Endothelial cell of umbilical vein (primary cell): ENCODE data around the gene SEZ6L2. TPM values are rescaled to one million over a fixed set of nuclear protein-coding genes. Genes with fewer than 3 reads are reported as not detected.

Source experiments
- BruUV-seq: library from RNA; stranded (reverse); fragments of 400-500 nt; replicated peaks from 2 replicates; lab custom pipeline; 2021; lab: Mats Ljungman, UMichigan
- CTCF ChIA-PET: fragments of 300-600, 350-600 bp; sonication (Branson Sonifier 250); formaldehyde crosslinking; loops from one replicate; lab custom pipeline; 2021; ENCODE audit warnings: antibody characterized with exemption, inconsistent platforms; lab: Charles Lee
- POLR2A ChIA-PET: fragments of 300-600, 350-600 bp; sonication (Branson Sonifier 250); formaldehyde crosslinking; loops from one replicate; lab custom pipeline; 2021; ENCODE audit warnings: antibody characterized with exemption, inconsistent platforms; lab: Charles Lee
- DNase-seq: peaks from one replicate; pipeline ENCODE4 v3.0.0-alpha.2; 2011; ENCODE audit warnings: low read depth, low spot score
- FAIRE-seq: peaks from 2 replicates; lab custom pipeline; 2011; peaks lifted over from hg19 to GRCh38; lab: Jason Lieb, UNC
- H2AFZ ChIP-seq: 2 replicates; pipeline ENCODE4 v1.6.0; 2012; ENCODE audit warnings: low read depth, low read length, control low read depth, inconsistent platforms
- H3K27ac ChIP-seq: 2 replicates; pipeline ENCODE4 v1.5.1; 2011; ENCODE audit warnings: low read depth, mild to moderate bottlenecking, control low read depth, low read length, moderate library complexity; ENCODE audit not compliant: insufficient read depth
- H3K27me3 ChIP-seq, 2 experiments: 2 replicates each; pipeline versions ENCODE4 v1.6.0 to v1.6.1; 2011; ENCODE audit warnings: low read length in 2 of 2, mixed read lengths in 1 of 2; ENCODE audit not compliant: control insufficient read depth in 2 of 2, insufficient read depth in 2 of 2
- H3K36me3 ChIP-seq, 2 experiments: 2 replicates in 1 of 2; 3 replicates in 1 of 2; pipeline ENCODE4 v1.5.1; 2011; ENCODE audit warnings: low read length in 2 of 2, mild to moderate bottlenecking in 1 of 2, moderate library complexity in 1 of 2; ENCODE audit not compliant: control insufficient read depth in 2 of 2, insufficient read depth in 2 of 2; ENCODE audit errors: extremely low read depth in 1 of 2
- H3K4me1 ChIP-seq: 3 replicates; pipeline ENCODE4 v1.5.1; 2011; ENCODE audit warnings: mild to moderate bottlenecking, low read length; ENCODE audit not compliant: control insufficient read depth, insufficient read depth; ENCODE audit errors: extremely low read depth
- H3K4me2 ChIP-seq: 2 replicates; pipeline ENCODE4 v1.6.1; 2011; ENCODE audit warnings: low read length, control low read depth, mixed read lengths; ENCODE audit not compliant: insufficient read depth
- H3K4me3 ChIP-seq, 3 experiments: fragments of 200-600 bp in 1 of 3; sonication (generic), shearing (Covaris generic) in 1 of 3; replicated peaks in 1 of 3; 2 replicates each; pipeline ENCODE4 v1.5.1; 2011 to 2016; ENCODE audit warnings: control low read depth in 3 of 3, low read length in 3 of 3, mild to moderate bottlenecking in 2 of 3, inconsistent platforms in 1 of 3, low read depth in 1 of 3, moderate library complexity in 1 of 3; ENCODE audit not compliant: insufficient read depth in 1 of 3
- H3K79me2 ChIP-seq: 2 replicates; pipeline ENCODE4 v1.6.0; 2012; ENCODE audit warnings: low read length, inconsistent platforms; ENCODE audit not compliant: control insufficient read depth, insufficient read depth
- H3K9ac ChIP-seq: replicated peaks from 2 replicates; pipeline ENCODE3; 2011; ENCODE audit warnings: low read length, control low read depth; ENCODE audit not compliant: insufficient read depth; ENCODE audit errors: extremely low read depth
- H3K9me1 ChIP-seq: replicated peaks from 3 replicates; pipeline ENCODE4 v1.6.0; 2011; ENCODE audit warnings: mild to moderate bottlenecking, low read length; ENCODE audit not compliant: control insufficient read depth, insufficient read depth; ENCODE audit errors: extremely low read depth
- H3K9me3 ChIP-seq: replicated peaks from 2 replicates; pipeline ENCODE4 v1.5.1; 2012; ENCODE audit warnings: low read length, inconsistent platforms; ENCODE audit not compliant: control insufficient read depth, insufficient read depth
- H4K20me1 ChIP-seq: replicated peaks from 2 replicates; pipeline ENCODE3; 2011; ENCODE audit warnings: mild to moderate bottlenecking, low read length; ENCODE audit not compliant: control insufficient read depth, insufficient read depth; ENCODE audit errors: extremely low read depth
- EZH2 ChIP-seq: IDR thresholded peaks from 2 replicates; pipeline ENCODE4 v1.6.1; 2012; ENCODE audit warnings: borderline replicate concordance, low read depth, mild to moderate bottlenecking, moderate library complexity, low read length, inconsistent platforms; ENCODE audit not compliant: severe bottlenecking
- FOS ChIP-seq: IDR thresholded peaks from 2 replicates; pipeline ENCODE4 v1.6.1; 2011; ENCODE audit warnings: mild to moderate bottlenecking, low read length, moderate library complexity, borderline replicate concordance; ENCODE audit not compliant: insufficient read depth
- GATA2 ChIP-seq: IDR thresholded peaks from 2 replicates; pipeline ENCODE4 v1.7.0; 2011; ENCODE audit warnings: low read depth, mild to moderate bottlenecking, moderate library complexity, mixed read lengths, low read length; ENCODE audit not compliant: insufficient read length, insufficient read depth
- JUN ChIP-seq: IDR thresholded peaks from 2 replicates; pipeline ENCODE4 v1.6.1; 2011; ENCODE audit warnings: borderline replicate concordance, low read depth; ENCODE audit not compliant: insufficient read length, insufficient read depth
- MYC ChIP-seq: IDR thresholded peaks from one replicate; pipeline ENCODE4 v1.6.1; 2011; ENCODE audit warnings: mild to moderate bottlenecking, low read depth, low read length
- POLR2A ChIP-seq: IDR thresholded peaks from 2 replicates; pipeline ENCODE4 v1.6.1; 2012; ENCODE audit warnings: low read depth, mild to moderate bottlenecking, control low read depth, low read length
- POLR2AphosphoS5 ChIP-seq: IDR thresholded peaks from 2 replicates; pipeline ENCODE4 v1.6.1; 2012; ENCODE audit warnings: low read depth, mild to moderate bottlenecking, control low read depth, low read length, moderate library complexity; ENCODE audit not compliant: insufficient read depth
- dilution Hi-C: fragments of 300-500 bp; cut with MboI; formaldehyde crosslinking; loops from one replicate; pipeline ENCODE4 v1.15.0; 2019; ENCODE audit warnings: low sequenced_read_pairs; ENCODE audit not compliant: extremely low pct_ligation_motif_present
- intact Hi-C: fragments of 100-400 bp; cut with micrococcal nuclease; formaldehyde crosslinking; loops from one replicate; pipeline ENCODE4 v1.10.0; 2022
- polyA plus RNA-seq, 4 experiments: library from polyadenylated mRNA; depleted of rRNA in 3 of 4; stranded (reverse) in 3 of 4; unstranded in 1 of 4; fragments of >200 nt; gene quantifications; 2 replicates each; pipeline versions ENCODE4 v1.2.1 to v1.2.3, GENCODE V29; 2011 to 2012; ENCODE audit warnings: missing spikeins in 1 of 4
- total RNA-seq: library from RNA; stranded (reverse); gene quantifications from 2 replicates; pipeline ENCODE4 v1.2.3, GENCODE V29; 2021
- TF ChIP-seq, protein P1 (sequence below): IDR thresholded peaks from 2 replicates; pipeline ENCODE4 v1.6.1; 2011; ENCODE audit not compliant: insufficient read depth, insufficient read length
- TF ChIP-seq, protein P2 (sequence below), 2 donors: IDR thresholded peaks; 1 replicate in 1 of 2; 2 replicates in 1 of 2; pipeline ENCODE4 v1.5.1; 2011; ENCODE audit warnings: low read length in 2 of 2, mild to moderate bottlenecking in 2 of 2, moderate library complexity in 2 of 2, control low read depth in 1 of 2, inconsistent platforms in 1 of 2, low read depth in 1 of 2; ENCODE audit not compliant: insufficient read depth in 1 of 2; ENCODE audit errors: extremely low read depth in 1 of 2

SEZ6L2 gene
- total and polyA plus RNA-seq, 2 donors (not counting 3 experiments of a cell fraction or from before 2014, with no cell fraction given) = 2.4 to 4.5 TPM

DNA sequence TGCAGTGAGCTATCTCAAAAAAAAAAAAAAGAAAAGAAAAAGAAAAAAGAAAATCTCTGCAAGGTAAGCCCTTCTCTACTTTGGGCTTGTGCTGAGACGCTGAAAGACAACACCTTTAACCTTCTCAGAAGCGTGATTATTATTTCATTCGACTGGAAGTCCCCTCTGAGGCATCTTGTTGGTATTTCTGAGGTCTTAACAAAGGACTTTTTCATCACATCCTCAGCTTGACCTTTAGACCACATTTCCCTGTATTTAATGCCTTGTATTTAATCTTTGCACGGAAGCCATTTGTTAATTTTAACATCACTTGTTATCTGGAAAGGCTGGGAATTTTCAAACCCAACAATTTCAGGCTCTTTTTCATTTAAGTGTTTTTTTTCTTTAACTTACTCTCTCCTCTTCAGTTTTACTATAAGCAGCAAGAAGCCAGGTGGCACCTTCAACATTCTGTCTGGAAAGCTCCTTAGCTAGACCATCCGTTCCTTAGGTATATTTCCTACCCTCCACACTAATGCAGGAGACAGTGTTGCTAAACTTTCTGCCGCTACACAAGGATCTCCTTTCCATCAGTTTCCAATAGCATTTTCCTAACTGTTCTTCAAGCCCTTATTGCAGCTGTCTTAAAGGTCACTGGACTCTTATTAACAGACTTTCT is 16.4 kb upstream of the SEZ6L2 start:
- H3K27ac ChIP-seq = peak overlapping the region; percentile 59
- FAIRE-seq = no peak
- intact Hi-C loops (no loop called here), dilution Hi-C loops (no loop called here)
- H3K36me3 ChIP-seq = peaks cover 0 to 5% of the 10 kb centered on the region in 2 experiments
- no peak overlapping the region for H3K4me3 ChIP-seq
- no peaks in the 10 kb centered on the region for H3K27me3 ChIP-seq
- H3K4me1 ChIP-seq = peaks cover 4% of the 10 kb centered on the region
- TF ChIP-seq EZH2 (no peak), FOS (no peak), POLR2A (no peak), MYC (no peak), JUN (peak; percentile 18), GATA2 (no peak)
- TF ChIP-seq, protein P1, sequence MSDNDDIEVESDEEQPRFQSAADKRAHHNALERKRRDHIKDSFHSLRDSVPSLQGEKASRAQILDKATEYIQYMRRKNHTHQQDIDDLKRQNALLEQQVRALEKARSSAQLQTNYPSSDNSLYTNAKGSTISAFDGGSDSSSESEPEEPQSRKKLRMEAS = no peak
- ChIA-PET CTCF (interaction anchor here (0.5 to 1.8 kb wide), 6 partner anchors 10 to 129 kb away, joined by 3 to 8 read pairs (median 3); partner anchors contain the start of genes KCTD13 and TMEM219), POLR2A (interaction anchor here (0.6 kb wide), 1 partner anchor 97 kb away, joined by 7 read pairs; no protein-coding TSS in a partner anchor)
- no peak overlapping the region for H3K9ac ChIP-seq
- H3K9me3 ChIP-seq = no peaks in the 10 kb centered on the region
- peaks cover 2% of the 10 kb centered on the region for H3K79me2 ChIP-seq
- peak overlapping the region; percentile 41 for H3K4me2 ChIP-seq
- BruUV-seq = no TSS peak
- DNase-seq = peak; percentile 69
- H3K9me1 ChIP-seq = no peaks in the 10 kb centered on the region
- no peak overlapping the region for H2AFZ ChIP-seq
- H4K20me1 ChIP-seq = no peaks in the 10 kb centered on the region

DNA sequence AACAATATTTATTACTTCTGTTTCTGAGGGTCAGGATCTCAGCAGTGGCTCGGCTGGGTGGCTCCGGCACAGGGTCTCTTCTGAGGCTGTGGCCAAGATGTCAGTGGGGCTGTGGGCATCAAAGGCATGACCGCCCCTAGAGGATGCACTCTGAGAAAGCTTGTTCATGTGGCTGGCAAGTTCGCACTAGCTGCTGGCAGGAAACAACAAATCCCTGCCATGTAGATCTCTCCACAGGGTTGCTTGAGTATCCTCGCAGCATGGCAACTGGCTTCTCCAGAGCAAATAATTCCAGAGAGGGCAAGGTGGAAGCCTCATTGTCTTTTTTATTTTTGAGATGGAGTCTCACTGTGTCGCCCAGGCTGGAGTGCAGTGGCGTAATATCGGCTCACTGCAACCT is 14.2 kb upstream of the SEZ6L2 start:
- Histone ChIP-seq H3K27me3 (no peaks in the 10 kb centered on the region), H4K20me1 (no peaks in the 10 kb centered on the region), H3K27ac (no peak overlapping the region), H3K9me3 (no peaks in the 10 kb centered on the region), H3K36me3 (peaks cover 0 to 5% of the 10 kb centered on the region in 2 experiments), H3K9me1 (no peaks in the 10 kb centered on the region), H3K4me2 (no peak overlapping the region), H3K9ac (no peak overlapping the region), H3K79me2 (no peaks in the 10 kb centered on the region), H3K4me3 (no peak overlapping the region), H2AFZ (no peak overlapping the region), H3K4me1 (peaks cover 4% of the 10 kb centered on the region)
- ChIA-PET POLR2A (no interaction called here), CTCF (no interaction called here)
- DNase-seq (no peak), FAIRE-seq (no peak)
- dilution Hi-C loops = no loop called here
- intact Hi-C loops = no loop called here
- TF ChIP-seq MYC (no peak), POLR2AphosphoS5 (no peak), JUN (no peak), POLR2A (no peak), EZH2 (no peak), FOS (no peak), GATA2 (no peak)
- TF ChIP-seq, protein P2, sequence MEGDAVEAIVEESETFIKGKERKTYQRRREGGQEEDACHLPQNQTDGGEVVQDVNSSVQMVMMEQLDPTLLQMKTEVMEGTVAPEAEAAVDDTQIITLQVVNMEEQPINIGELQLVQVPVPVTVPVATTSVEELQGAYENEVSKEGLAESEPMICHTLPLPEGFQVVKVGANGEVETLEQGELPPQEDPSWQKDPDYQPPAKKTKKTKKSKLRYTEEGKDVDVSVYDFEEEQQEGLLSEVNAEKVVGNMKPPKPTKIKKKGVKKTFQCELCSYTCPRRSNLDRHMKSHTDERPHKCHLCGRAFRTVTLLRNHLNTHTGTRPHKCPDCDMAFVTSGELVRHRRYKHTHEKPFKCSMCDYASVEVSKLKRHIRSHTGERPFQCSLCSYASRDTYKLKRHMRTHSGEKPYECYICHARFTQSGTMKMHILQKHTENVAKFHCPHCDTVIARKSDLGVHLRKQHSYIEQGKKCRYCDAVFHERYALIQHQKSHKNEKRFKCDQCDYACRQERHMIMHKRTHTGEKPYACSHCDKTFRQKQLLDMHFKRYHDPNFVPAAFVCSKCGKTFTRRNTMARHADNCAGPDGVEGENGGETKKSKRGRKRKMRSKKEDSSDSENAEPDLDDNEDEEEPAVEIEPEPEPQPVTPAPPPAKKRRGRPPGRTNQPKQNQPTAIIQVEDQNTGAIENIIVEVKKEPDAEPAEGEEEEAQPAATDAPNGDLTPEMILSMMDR (IDR thresholded peaks at IDR 0.05; ENCODE audit: extremely low read depth in 1 of 2, insufficient read depth in 1 of 2, low read depth in 1 of 2, low read length in 2 of 2) = no peak
- TF ChIP-seq, protein P1 = no peak
- no TSS peak for BruUV-seq
